AG09319 (cell line): Measurements from ENCODE around the gene ACER2.

Experiments used
- DNase-seq: peaks from one replicate; pipeline ENCODE4 v3.0.0-alpha.2; 2010; ENCODE audit warnings: low read depth; ENCODE audit errors: extremely low read depth
- CTCF ChIP-seq: IDR thresholded peaks from 2 replicates; pipeline ENCODE4 v1.5.1; 2011; ENCODE audit warnings: low read depth, mild to moderate bottlenecking, inconsistent platforms, low read length, moderate library complexity

The ACER2 gene

GRCh38 chr9:19408693-19409400, at the start of gene ACER2:
Gene ACER2 (plus strand): TSS chr9:19409009. CDS start chr9:19409085, 76 bp downstream.
- DNase-seq, result peak; percentile 50
- peak; percentile 18 for TF ChIP-seq CTCF

GRCh38 chr9:19369107-19369506, 39.7 kb upstream of the ACER2 start:
- TF ChIP-seq CTCF, result no peak
- no peak for DNase-seq

GRCh38 chr9:19371942-19372341, 36.9 kb upstream of the ACER2 start:
- no peak for TF ChIP-seq CTCF
- DNase-seq, result no peak

- DNase-seq, result no peak
- no peak for TF ChIP-seq CTCF
Measured at GRCh38 chr9:19372567-19372966, 36.2 kb upstream of the ACER2 start.

GRCh38 chr9:19373527-19373926, 35.3 kb upstream of the ACER2 start:
- DNase-seq, result no peak
- TF ChIP-seq CTCF, result no peak

- no peak for TF ChIP-seq CTCF
- DNase-seq, result no peak
Measured at GRCh38 chr9:19375538-19375937, 33.3 kb upstream of the ACER2 start.

GRCh38 chr9:19376931-19377330, 31.9 kb upstream of the ACER2 start:
- TF ChIP-seq CTCF, result no peak
- DNase-seq, result no peak
